GM23338 (cell line): Measurements from ENCODE around the gene KRT25. TPM values are rescaled to one million over a fixed set of nuclear protein-coding genes. Genes with fewer than 3 reads are reported as not detected.

Source experiments
- ATAC-seq: fragments of 200-7000 bp; cut with Tn5 transposase; 3 replicates; pipeline ENCODE4 v1.9.1; 2020
- DNase-seq: peaks from one replicate; pipeline ENCODE4 v3.0.0-alpha.2; 2015; ENCODE audit warnings: low spot score
- H2AFZ ChIP-seq: fragments of 200-600 bp; sonication (generic); 2 replicates; pipeline ENCODE4 v1.8.0; 2016; ENCODE audit warnings: antibody characterized with exemption, mild to moderate bottlenecking, moderate library complexity
- H3F3A ChIP-seq: fragments of 200-600 bp; sonication (generic); replicated peaks from 2 replicates; pipeline ENCODE4 v1.8.0; 2017; ENCODE audit warnings: antibody characterized with exemption, mixed run types, low read depth
- H3K27ac ChIP-seq: fragments of 200-600 bp; sonication (generic); 2 replicates; pipeline ENCODE4 v1.6.1; 2016; ENCODE audit warnings: low read depth
- H3K27me3 ChIP-seq: fragments of 200-600 bp; sonication (generic); 2 replicates; pipeline ENCODE4 v1.8.0; 2016; ENCODE audit warnings: mild to moderate bottlenecking, mixed run types, moderate library complexity; ENCODE audit not compliant: insufficient read depth
- H3K36me3 ChIP-seq: fragments of 200-600 bp; sonication (generic); 2 replicates; pipeline ENCODE4 v1.8.0; 2016; ENCODE audit warnings: mild to moderate bottlenecking; ENCODE audit not compliant: insufficient read depth
- H3K4me1 ChIP-seq: fragments of 200-600 bp; sonication (generic); 2 replicates; pipeline ENCODE4 v1.8.0; 2016; ENCODE audit warnings: mild to moderate bottlenecking, moderate library complexity; ENCODE audit not compliant: insufficient read depth
- H3K4me2 ChIP-seq: fragments of 200-600 bp; sonication (generic); 2 replicates; pipeline ENCODE4 v1.7.1; 2017; ENCODE audit warnings: mixed run types
- H3K4me3 ChIP-seq: fragments of 200-600 bp; sonication (generic); 2 replicates; pipeline ENCODE4 v1.6.1; 2016; ENCODE audit warnings: mixed run types
- H3K79me2 ChIP-seq: fragments of 200-600 bp; sonication (generic); replicated peaks from 2 replicates; pipeline ENCODE4 v1.8.0; 2017; ENCODE audit warnings: mild to moderate bottlenecking; ENCODE audit not compliant: insufficient read depth
- H3K9me2 ChIP-seq: fragments of 200-600 bp; sonication (generic); 2 replicates; pipeline ENCODE4 v1.8.0; 2017; ENCODE audit not compliant: insufficient read depth
- H4K20me1 ChIP-seq: fragments of 200-600 bp; sonication (generic); replicated peaks from 2 replicates; pipeline ENCODE4 v1.8.0; 2017; ENCODE audit warnings: mild to moderate bottlenecking; ENCODE audit not compliant: insufficient read depth
- H3K27ac Mint-ChIP-seq: 2 replicates; pipeline ENCODE4 v1.8.0; 2020; ENCODE audit warnings: inconsistent platforms, mild to moderate bottlenecking, moderate library complexity, mixed read lengths
- H3K27me3 Mint-ChIP-seq: 3 replicates; pipeline ENCODE4 v1.8.0; 2022; ENCODE audit warnings: low read depth, mild to moderate bottlenecking, moderate library complexity, mixed read lengths, inconsistent platforms; ENCODE audit not compliant: insufficient read depth, poor library complexity
- H3K36me3 Mint-ChIP-seq: 3 replicates; pipeline ENCODE4 v1.8.0; 2021; ENCODE audit warnings: low read depth, mild to moderate bottlenecking, inconsistent platforms, moderate library complexity, mixed read lengths
- H3K4me1 Mint-ChIP-seq: 3 replicates; pipeline ENCODE4 v1.8.0; 2020; ENCODE audit warnings: mild to moderate bottlenecking, inconsistent platforms, mixed read lengths
- H3K4me3 Mint-ChIP-seq: 3 replicates; pipeline ENCODE4 v1.8.0; 2021; ENCODE audit warnings: moderate library complexity, mild to moderate bottlenecking, inconsistent platforms, mixed read lengths
- H3K9me3 Mint-ChIP-seq: 3 replicates; pipeline ENCODE4 v1.8.0; 2020; ENCODE audit warnings: moderate library complexity, mild to moderate bottlenecking, inconsistent platforms, mixed read lengths
- CREB1 ChIP-seq: fragments of 250-450 bp; sonication (Bioruptor Pico); IDR thresholded peaks from 2 replicates; pipeline ENCODE4 v1.5.0; 2020; ENCODE audit warnings: low read depth, mild to moderate bottlenecking, moderate library complexity
- CTCF ChIP-seq, 2 experiments: fragments of 200-600 bp in 1 of 2; sonication (generic) in 1 of 2; conservative IDR thresholded peaks; 2 replicates each; pipeline versions ENCODE4 v1.5.1 to v1.6.1; 2016 to 2017; ENCODE audit warnings: antibody characterized with exemption in 2 of 2, low read depth in 2 of 2, mild to moderate bottlenecking in 2 of 2, moderate library complexity in 1 of 2
- ETS1 ChIP-seq: IDR thresholded peaks from 2 replicates; pipeline ENCODE4 v1.6.1; 2016; ENCODE audit warnings: antibody characterized with exemption
- EZH2 ChIP-seq: fragments of 200-600 bp; sonication (generic); IDR thresholded peaks from one replicate; pipeline ENCODE4 v1.8.0; 2017; ENCODE audit warnings: antibody characterized with exemption, mild to moderate bottlenecking, low read depth; ENCODE audit not compliant: unreplicated experiment
- EZH2phosphoT487 ChIP-seq: fragments of 200-600 bp; sonication (generic); IDR thresholded peaks from one replicate; pipeline ENCODE4 v1.8.1; 2018; ENCODE audit warnings: antibody characterized with exemption; ENCODE audit not compliant: unreplicated experiment
- JUNB ChIP-seq: IDR thresholded peaks from one replicate; pipeline ENCODE4 v1.6.1; 2016; ENCODE audit warnings: antibody characterized with exemption; ENCODE audit not compliant: unreplicated experiment
- NANOG ChIP-seq: IDR thresholded peaks from 2 replicates; pipeline ENCODE4 v1.6.1; 2016; ENCODE audit warnings: antibody characterized with exemption, borderline replicate concordance
- POLR2AphosphoS5 ChIP-seq: IDR thresholded peaks from 2 replicates; pipeline ENCODE4 v1.6.1; 2016; ENCODE audit warnings: antibody characterized with exemption, low read depth
- REST ChIP-seq: IDR thresholded peaks from one replicate; pipeline ENCODE4 v1.6.1; 2018; ENCODE audit warnings: antibody characterized with exemption; ENCODE audit not compliant: unreplicated experiment
- STAT1 ChIP-seq: IDR thresholded peaks from one replicate; pipeline ENCODE4 v1.6.1; 2016; ENCODE audit warnings: antibody characterized with exemption; ENCODE audit not compliant: unreplicated experiment
- ZNF114 ChIP-seq: fragments of 250-450 bp; sonication (Bioruptor Pico); IDR thresholded peaks from 2 replicates; pipeline ENCODE4 v1.5.0; 2020; ENCODE audit warnings: mild to moderate bottlenecking, moderate library complexity
- ZNF331 ChIP-seq: fragments of 250-450 bp; sonication (Bioruptor Pico); IDR thresholded peaks from 2 replicates; pipeline ENCODE4 v1.5.0; 2020; ENCODE audit warnings: low read depth, mild to moderate bottlenecking, moderate library complexity
- ZNF462 ChIP-seq: fragments of 250-450 bp; sonication (Bioruptor Pico); IDR thresholded peaks from 2 replicates; pipeline ENCODE4 v1.5.0; 2020; ENCODE audit warnings: mild to moderate bottlenecking, moderate library complexity
- polyA plus RNA-seq: library from polyadenylated mRNA; unstranded; fragments of >200 nt; fragmentation: Nextera tagmentation; extraction: Ambion mirVana; gene quantifications from 2 replicates; pipeline ENCODE4 v1.2.1, GENCODE V29; 2016
- total RNA-seq: library from RNA; depleted of rRNA; stranded (reverse); fragments of >200 nt; shearing (Covaris generic); gene quantifications from 2 replicates; pipeline ENCODE4 v1.2.3, GENCODE V29; 2014

The KRT25 gene
- total and polyA plus RNA-seq, 2 experiments from 2014 or later, result not detected

GRCh38 chr17:40753804-40754203 lies 1.3 kb downstream of the KRT25 start:
- Histone ChIP-seq H3K27ac (no peak overlapping the region), H3K36me3 (no peaks in the 10 kb centered on the region), H2AFZ (no peak overlapping the region), H4K20me1 (no peaks in the 10 kb centered on the region), H3K4me1 (no peaks in the 10 kb centered on the region), H3K27me3 (no peaks in the 10 kb centered on the region), H3K79me2 (no peaks in the 10 kb centered on the region), H3F3A (no peaks in the 10 kb centered on the region), H3K4me2 (no peak overlapping the region), H3K9me2 (no peaks in the 10 kb centered on the region), H3K4me3 (no peak overlapping the region)
- Mint-ChIP-seq H3K36me3 (no peaks in the 10 kb centered on the region), H3K27me3 (no peaks in the 10 kb centered on the region), H3K4me3 (no peak overlapping the region), H3K9me3 (no peaks in the 10 kb centered on the region; the same call in 1 of the 3 replicates), H3K4me1 (peaks cover 4% of the 10 kb centered on the region; the same call in 1 of the 3 replicates), H3K27ac (no peak overlapping the region)
- DNase-seq (no peak), ATAC-seq (no peak)
- TF ChIP-seq ZNF462 (no peak), EZH2 (no peak), ZNF331 (no peak), NANOG (no peak), JUNB (no peak), POLR2AphosphoS5 (no peak), ZNF114 (no peak), REST (no peak), STAT1 (no peak), ETS1 (no peak), CREB1 (CRISPR knock-in tag) (no peak), CTCF (conservative IDR thresholded peaks at IDR 0.05; ENCODE audit: low read depth in 2 of 2) (no peak), EZH2phosphoT487 (no peak)
